ENCODE measurements around the gene NRM.

The NRM gene

GRCh38 chr6:30655743-30656094, 35.1 kb downstream of the NRM start:
- no peak for DNase-seq (ENCODE audit: low read depth)
- no peak overlapping the region for H3K4me3 ChIP-seq (ENCODE audit: control insufficient read depth, low read depth, low read length)
- no peak for TF ChIP-seq CTCF (conservative IDR thresholded peaks at IDR 0.05; ENCODE audit: control insufficient read depth, insufficient read depth, low read depth, low read length)

GRCh38 chr6:30654798-30655742, 35.7 kb downstream of the NRM start:
- TF ChIP-seq CTCF (conservative IDR thresholded peaks at IDR 0.05; ENCODE audit: control insufficient read depth, insufficient read depth, low read depth, low read length), result no peak
- no peak overlapping the region for H3K4me3 ChIP-seq (ENCODE audit: control insufficient read depth, low read depth, low read length)
- no peak for DNase-seq (ENCODE audit: low read depth)

GRCh38 chr6:30651143-30651542, 39.6 kb downstream of the NRM start:
- no peak overlapping the region for H3K4me3 ChIP-seq (ENCODE audit: control insufficient read depth, low read depth, low read length)
- no peak for DNase-seq (ENCODE audit: low read depth)
- TF ChIP-seq CTCF (conservative IDR thresholded peaks at IDR 0.05; ENCODE audit: control insufficient read depth, insufficient read depth, low read depth, low read length), result no peak

GRCh38 chr6:30647242-30648116, 43.3 kb downstream of the NRM start:
- peak; percentile 23 for DNase-seq (ENCODE audit: low read depth)
- no peak for TF ChIP-seq CTCF (conservative IDR thresholded peaks at IDR 0.05; ENCODE audit: control insufficient read depth, insufficient read depth, low read depth, low read length)
- H3K4me3 ChIP-seq (ENCODE audit: control insufficient read depth, low read depth, low read length), result peak overlapping the region; percentile 80

- peak within 1 kb of the TSS; percentile 80 for H3K4me3 ChIP-seq (ENCODE audit: control insufficient read depth, low read depth, low read length)
- no peak for TF ChIP-seq CTCF (conservative IDR thresholded peaks at IDR 0.05; ENCODE audit: control insufficient read depth, insufficient read depth, low read depth, low read length)
- DNase-seq (ENCODE audit: low read depth), result peak; percentile 88
These were observed 44.1 kb downstream of the NRM start, which contains the start of gene C6orf136 for GRCh38 chr6:30646450-30647241. TSS of gene C6orf136 (plus strand) at chr6:30647133. CDS start at chr6:30647232, 99 bp downstream.

- no peak for TF ChIP-seq CTCF (conservative IDR thresholded peaks at IDR 0.05; ENCODE audit: control insufficient read depth, insufficient read depth, low read depth, low read length)
- no peak for DNase-seq (ENCODE audit: low read depth)
- no peak overlapping the region for H3K4me3 ChIP-seq (ENCODE audit: control insufficient read depth, low read depth, low read length)
These were observed 44.8 kb downstream of the NRM start for GRCh38 chr6:30645989-30646388.

Data from fibroblast of mammary gland (primary cell).